WTC11 (cell line): ENCODE data around the gene FABP1. TPM values are rescaled to one million over a fixed set of nuclear protein-coding genes. Genes with fewer than 3 reads are reported as not detected.

Source experiments
- ATAC-seq: fragments of 200-7000 bp; cut with Tn5 transposase; 2 replicates; pipeline ENCODE4 v1.10.0; 2021; ENCODE audit warnings: mild to moderate bottlenecking, moderate library complexity
- CTCF ChIA-PET: fragments of 300-600 bp; sonication (Branson Sonifier 250); formaldehyde crosslinking; loops from one replicate; lab custom pipeline; 2021; ENCODE audit warnings: antibody characterized with exemption; lab: Charles Lee
- POLR2A ChIA-PET: fragments of 350-600 bp; sonication (Branson Sonifier 250); formaldehyde crosslinking; loops from one replicate; lab custom pipeline; 2021; ENCODE audit warnings: antibody characterized with exemption; lab: Charles Lee
- DNase-seq: peaks from one replicate; pipeline ENCODE4 v3.0.0; 2021; ENCODE audit warnings: low spot score
- H3K27ac Mint-ChIP-seq: 2 replicates; pipeline ENCODE4 v1.8.0; 2021; ENCODE audit warnings: mixed read lengths
- H3K27me3 Mint-ChIP-seq: 2 replicates; pipeline ENCODE4 v1.8.0; 2021; ENCODE audit warnings: low read depth, mild to moderate bottlenecking, moderate library complexity, mixed read lengths
- H3K36me3 Mint-ChIP-seq: 2 replicates; pipeline ENCODE4 v1.8.0; 2021; ENCODE audit warnings: mixed read lengths
- H3K4me1 Mint-ChIP-seq: 2 replicates; pipeline ENCODE4 v1.8.0; 2022; ENCODE audit warnings: mixed read lengths
- H3K4me3 Mint-ChIP-seq: 2 replicates; pipeline ENCODE4 v1.8.0; 2021; ENCODE audit warnings: mild to moderate bottlenecking, moderate library complexity, mixed read lengths
- H3K9me3 Mint-ChIP-seq: 2 replicates; pipeline ENCODE4 v1.8.0; 2021; ENCODE audit warnings: mixed read lengths
- AFF4 ChIP-seq: sonication (generic); formaldehyde crosslinking; IDR thresholded peaks from 2 replicates; pipeline ENCODE4 v1.8.1; 2023; ENCODE audit warnings: mild to moderate bottlenecking, missing genetic modification reagents, borderline replicate concordance
- ATF1 ChIP-seq: sonication (generic); formaldehyde crosslinking; IDR thresholded peaks from 2 replicates; pipeline ENCODE4 v1.8.1; 2023; ENCODE audit warnings: mild to moderate bottlenecking, moderate library complexity, missing genetic modification reagents
- CTCF ChIP-seq: fragments of 200-600 bp; IDR thresholded peaks from 2 replicates; pipeline ENCODE4 v1.8.0; 2022; ENCODE audit warnings: antibody characterized with exemption
- E2F5 ChIP-seq: sonication (generic); formaldehyde crosslinking; IDR thresholded peaks from 2 replicates; pipeline ENCODE4 v1.8.1; 2022; ENCODE audit warnings: mild to moderate bottlenecking, moderate library complexity, missing genetic modification reagents
- ERG ChIP-seq: fragments of 250-450 bp; sonication (Bioruptor Pico); IDR thresholded peaks from 2 replicates; pipeline ENCODE4 v1.8.0; 2021; ENCODE audit warnings: mild to moderate bottlenecking
- ESRRA ChIP-seq: sonication (generic); formaldehyde crosslinking; IDR thresholded peaks from 2 replicates; pipeline ENCODE4 v1.8.1; 2022; ENCODE audit warnings: mild to moderate bottlenecking, missing genetic modification reagents, borderline replicate concordance
- ETV6 ChIP-seq: sonication (generic); formaldehyde crosslinking; IDR thresholded peaks from 2 replicates; pipeline ENCODE4 v1.8.1; 2022; ENCODE audit warnings: mild to moderate bottlenecking, missing genetic modification reagents
- FOXJ3 ChIP-seq: sonication (generic); formaldehyde crosslinking; IDR thresholded peaks from 2 replicates; pipeline ENCODE4 v1.9.0; 2021; ENCODE audit warnings: missing genetic modification reagents, mild to moderate bottlenecking, borderline replicate concordance
- FOXK1 ChIP-seq: sonication (generic); formaldehyde crosslinking; IDR thresholded peaks from 2 replicates; pipeline ENCODE4 v1.8.0; 2022; ENCODE audit warnings: mild to moderate bottlenecking, moderate library complexity, missing genetic modification reagents
- FOXP1 ChIP-seq: sonication (generic); formaldehyde crosslinking; IDR thresholded peaks from 2 replicates; pipeline ENCODE4 v1.8.0; 2022; ENCODE audit warnings: missing genetic modification reagents, mild to moderate bottlenecking, moderate library complexity, borderline replicate concordance
- GRHL2 ChIP-seq: fragments of 250-450 bp; sonication (Bioruptor Pico); IDR thresholded peaks from 2 replicates; pipeline ENCODE4 v1.8.0; 2022; ENCODE audit warnings: mild to moderate bottlenecking, moderate library complexity; ENCODE audit not compliant: insufficient replicate concordance, severe bottlenecking
- GTF2I ChIP-seq: fragments of 250-450 bp; sonication (Bioruptor Pico); conservative IDR thresholded peaks from 2 replicates; pipeline ENCODE4 v1.4.0; 2021; ENCODE audit warnings: mild to moderate bottlenecking
- IRF2 ChIP-seq: sonication (generic); formaldehyde crosslinking; IDR thresholded peaks from 2 replicates; pipeline ENCODE4 v1.8.0; 2022; ENCODE audit warnings: low read depth, missing genetic modification reagents, borderline replicate concordance
- JAZF1 ChIP-seq: fragments of 250-450 bp; sonication (Bioruptor Pico); IDR thresholded peaks from 2 replicates; pipeline ENCODE4 v1.9.0; 2021; ENCODE audit warnings: moderate library complexity, mild to moderate bottlenecking, inconsistent platforms
- MAX ChIP-seq: sonication (generic); formaldehyde crosslinking; IDR thresholded peaks from 2 replicates; pipeline ENCODE4 v1.8.0; 2022; ENCODE audit warnings: mild to moderate bottlenecking, missing genetic modification reagents
- NFATC4 ChIP-seq: fragments of 250-450 bp; sonication (Bioruptor Pico); IDR thresholded peaks from 2 replicates; pipeline ENCODE4 v1.9.0; 2021; ENCODE audit warnings: mild to moderate bottlenecking
- NFYB ChIP-seq: sonication (generic); formaldehyde crosslinking; conservative IDR thresholded peaks from 2 replicates; pipeline ENCODE4 v1.8.0; 2022; ENCODE audit warnings: low read depth, missing genetic modification reagents
- NR3C1 ChIP-seq: sonication (generic); formaldehyde crosslinking; conservative IDR thresholded peaks from 2 replicates; pipeline ENCODE4 v1.8.1; 2023; ENCODE audit warnings: low read depth, mild to moderate bottlenecking, missing genetic modification reagents
- SMAD3 ChIP-seq: sonication (generic); formaldehyde crosslinking; IDR thresholded peaks from 2 replicates; pipeline ENCODE4 v1.8.0; 2022; ENCODE audit warnings: missing genetic modification reagents, mild to moderate bottlenecking, borderline replicate concordance
- TCF7 ChIP-seq: sonication (generic); formaldehyde crosslinking; IDR thresholded peaks from 2 replicates; pipeline ENCODE4 v1.8.0; 2022; ENCODE audit warnings: mild to moderate bottlenecking, low read depth, missing genetic modification reagents, moderate library complexity
- TEAD1 ChIP-seq: sonication (generic); formaldehyde crosslinking; IDR thresholded peaks from 2 replicates; pipeline ENCODE4 v1.8.0; 2022; ENCODE audit warnings: mild to moderate bottlenecking, missing genetic modification reagents
- ZNF121 ChIP-seq: sonication (generic); formaldehyde crosslinking; IDR thresholded peaks from 2 replicates; pipeline ENCODE4 v1.8.0; 2023; ENCODE audit warnings: missing genetic modification reagents
- ZNF138 ChIP-seq: sonication (generic); formaldehyde crosslinking; conservative IDR thresholded peaks from 2 replicates; pipeline ENCODE4 v1.8.1; 2022; ENCODE audit warnings: mild to moderate bottlenecking, moderate library complexity, missing genetic modification reagents
- ZNF263 ChIP-seq: sonication (generic); formaldehyde crosslinking; IDR thresholded peaks from 2 replicates; pipeline ENCODE4 v1.8.1; 2022; ENCODE audit warnings: low read depth, mild to moderate bottlenecking, moderate library complexity, missing genetic modification reagents
- ZNF396 ChIP-seq: fragments of 250-450 bp; sonication (Bioruptor Pico); IDR thresholded peaks from 2 replicates; pipeline ENCODE4 v1.8.0; 2021; ENCODE audit warnings: mild to moderate bottlenecking, moderate library complexity, borderline replicate concordance
- ZNF423 ChIP-seq: fragments of 250-450 bp; sonication (Bioruptor Pico); IDR thresholded peaks from 2 replicates; pipeline ENCODE4 v2.1.2; 2022; ENCODE audit warnings: mild to moderate bottlenecking, moderate library complexity
- total RNA-seq: library from RNA; stranded (reverse); gene quantifications from 3 replicates; pipeline ENCODE4 v1.2.3, GENCODE V29; 2021

Gene FABP1
- total RNA-seq, 1 experiment from 2014 or later, result 0.46 TPM

GRCh38 chr2:88126772-88127637, 857 bp downstream of the FABP1 start:
- Mint-ChIP-seq H3K36me3 (no peaks in the 10 kb centered on the region), H3K27me3 (no peaks in the 10 kb centered on the region; the same call in 1 of the 2 replicates), H3K4me1 (peaks cover 2% of the 10 kb centered on the region; the same call in 1 of the 2 replicates), H3K27ac (no peak overlapping the region; the same call in 1 of the 2 replicates), H3K4me3 (no peak overlapping the region), H3K9me3 (no peaks in the 10 kb centered on the region)
- CTCF ChIA-PET, result no interaction called here
- POLR2A ChIA-PET, result no interaction called here
- ATAC-seq, result no peak
- TF ChIP-seq MAX (CRISPR knock-in tag) (no peak), ERG (CRISPR knock-in tag) (no peak), SMAD3 (no peak), ZNF423 (CRISPR knock-in tag) (no peak), TEAD1 (no peak), TCF7 (no peak), E2F5 (CRISPR knock-in tag) (no peak), AFF4 (CRISPR knock-in tag) (no peak), GRHL2 (no peak), ZNF396 (CRISPR knock-in tag) (no peak), ZNF121 (no peak), ZNF138 (no peak), NFYB (no peak), ATF1 (CRISPR knock-in tag) (no peak), GTF2I (CRISPR knock-in tag) (no peak)
- no peak for DNase-seq

- ChIA-PET POLR2A (no interaction called here), CTCF (interaction anchor here (1.9 kb wide), 1 partner anchor 66 kb away, joined by 9 read pairs; no protein-coding TSS in a partner anchor)
- no peak overlapping the region; the same call in 1 of the 2 replicates for H3K27ac Mint-ChIP-seq
- no peaks in the 10 kb centered on the region; the same call in 1 of the 2 replicates for H3K27me3 Mint-ChIP-seq
- H3K9me3 Mint-ChIP-seq, result no peaks in the 10 kb centered on the region
- no peak overlapping the region for H3K4me3 Mint-ChIP-seq
- DNase-seq, result no peak
- H3K36me3 Mint-ChIP-seq, result no peaks in the 10 kb centered on the region
- ATAC-seq, result no peak
- H3K4me1 Mint-ChIP-seq, result peaks cover 2% of the 10 kb centered on the region; the same call in 1 of the 2 replicates
- no peak for TF ChIP-seq CTCF
- no peak for TF ChIP-seq IRF2
- no peak for TF ChIP-seq FOXJ3 (CRISPR knock-in tag)
- TF ChIP-seq NR3C1 (CRISPR knock-in tag), result no peak
- no peak for TF ChIP-seq ZNF396 (CRISPR knock-in tag)
- TF ChIP-seq JAZF1 (CRISPR knock-in tag), result no peak
- no peak for TF ChIP-seq ETV6
- TF ChIP-seq FOXK1, result no peak
- TF ChIP-seq ZNF263 (CRISPR knock-in tag), result no peak
- no peak for TF ChIP-seq NFATC4
- TF ChIP-seq GTF2I (CRISPR knock-in tag), result no peak
- TF ChIP-seq ESRRA (CRISPR knock-in tag), result no peak
- TF ChIP-seq FOXP1 (CRISPR knock-in tag), result no peak
Measured at GRCh38 chr2:88125924-88126771, 1.7 kb downstream of the FABP1 start.
